Measurements from ENCODE around the gene WNT9B.

WNT9B gene

GRCh38 chr17:46851029-46851741 is at the start of gene WNT9B:
TSS of gene WNT9B (plus strand) at chr17:46851583. CDS start at chr17:46851639, 56 bp downstream.
- DNase-seq = no peak

- DNase-seq = no peak
Observed at GRCh38 chr17:46802800-46803199, 48.6 kb upstream of the WNT9B start.

- no peak for DNase-seq
Observed at GRCh38 chr17:46803544-46803943, 47.8 kb upstream of the WNT9B start.

GRCh38 chr17:46805771-46806170 is 45.6 kb upstream of the WNT9B start:
- DNase-seq = no peak

- no peak for DNase-seq
Observed at GRCh38 chr17:46809110-46809571, 42.2 kb upstream of the WNT9B start.

GRCh38 chr17:46810837-46811236 is 40.5 kb upstream of the WNT9B start:
- no peak for DNase-seq

- no peak for DNase-seq
Observed at GRCh38 chr17:46811978-46812583, 39.3 kb upstream of the WNT9B start.

GRCh38 chr17:46812624-46813318 is 38.6 kb upstream of the WNT9B start:
- no peak for DNase-seq

- DNase-seq = no peak
Observed at GRCh38 chr17:46813920-46814319, 37.5 kb upstream of the WNT9B start.

- DNase-seq = no peak
Observed at GRCh38 chr17:46814446-46814845, 36.9 kb upstream of the WNT9B start.

DNA sequence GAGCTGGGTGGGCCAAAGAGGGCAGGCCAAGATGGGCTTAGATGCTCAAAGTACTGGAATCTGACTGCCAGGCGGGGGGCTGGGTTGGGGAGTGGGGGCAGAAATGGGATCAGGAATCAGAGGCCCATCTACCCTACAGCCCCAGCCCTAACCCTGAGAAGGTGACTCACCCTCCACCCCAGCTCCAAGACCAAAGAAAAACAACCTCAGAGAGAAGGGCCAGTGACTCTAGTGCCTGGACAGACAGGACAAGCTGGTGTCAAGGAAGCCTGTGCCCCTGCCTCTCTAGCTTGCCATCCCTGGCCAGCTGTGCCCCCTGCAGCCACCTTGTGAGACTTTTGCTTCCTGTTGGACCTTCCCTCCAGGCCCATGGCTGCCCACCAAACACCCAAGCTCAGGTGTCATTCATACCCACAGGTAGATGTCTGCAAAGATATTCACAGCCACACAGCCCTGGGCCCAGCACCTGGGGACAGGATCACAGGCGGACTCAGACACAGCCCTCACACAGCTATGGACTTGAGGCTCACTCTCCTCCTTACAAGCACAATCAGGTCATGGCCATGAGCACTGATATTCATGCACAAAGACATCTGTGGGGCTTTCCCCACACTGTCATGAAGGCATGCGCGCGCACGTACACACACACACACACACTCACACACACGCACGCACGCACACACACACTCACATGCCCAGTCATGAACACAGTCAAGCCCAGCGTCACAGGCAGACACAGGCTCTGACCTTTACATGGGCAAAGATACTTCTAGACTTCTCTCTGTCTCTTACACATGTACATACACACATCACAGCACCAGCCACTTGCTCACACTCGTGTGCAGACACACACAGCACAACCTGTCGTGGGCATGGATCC is 35.7 kb upstream of the WNT9B start:
- no peak for DNase-seq

DNA sequence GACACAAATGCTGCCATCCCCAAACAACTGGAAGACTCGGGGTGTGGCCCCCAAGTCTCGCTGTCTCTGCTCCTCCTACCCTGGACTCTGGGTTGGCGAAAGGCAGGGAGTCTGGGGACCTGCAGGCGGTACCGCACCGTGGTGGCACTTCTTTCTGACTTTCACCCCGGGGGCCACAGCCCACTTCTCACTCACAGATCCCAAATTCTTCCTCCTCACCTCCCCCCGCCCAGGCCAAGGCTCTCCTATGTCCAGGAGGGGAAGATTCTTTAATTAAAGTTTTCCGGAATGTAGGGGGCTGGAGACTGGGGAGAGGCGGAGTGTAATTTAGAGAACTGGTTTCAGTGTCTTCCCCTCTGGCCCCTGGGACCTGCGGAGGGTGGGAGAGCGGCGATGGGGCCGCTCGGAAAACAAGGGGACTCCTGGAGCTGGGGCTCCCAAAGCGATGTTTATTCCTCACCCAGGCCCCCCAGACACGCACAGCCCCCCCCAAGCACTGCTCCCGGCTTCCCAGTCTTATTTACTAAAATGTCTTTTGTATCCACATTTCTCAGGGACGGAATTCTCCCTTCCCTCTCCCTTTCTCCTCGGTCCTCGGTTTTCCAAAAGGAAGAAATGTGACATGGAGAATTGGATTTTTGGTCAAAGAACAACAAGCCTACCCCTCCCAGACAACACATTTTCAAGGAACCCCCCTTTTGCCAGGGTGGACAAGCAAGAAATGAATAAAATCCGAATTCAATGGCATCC is 34.1 kb upstream of the WNT9B start:
- DNase-seq = no peak

DNA sequence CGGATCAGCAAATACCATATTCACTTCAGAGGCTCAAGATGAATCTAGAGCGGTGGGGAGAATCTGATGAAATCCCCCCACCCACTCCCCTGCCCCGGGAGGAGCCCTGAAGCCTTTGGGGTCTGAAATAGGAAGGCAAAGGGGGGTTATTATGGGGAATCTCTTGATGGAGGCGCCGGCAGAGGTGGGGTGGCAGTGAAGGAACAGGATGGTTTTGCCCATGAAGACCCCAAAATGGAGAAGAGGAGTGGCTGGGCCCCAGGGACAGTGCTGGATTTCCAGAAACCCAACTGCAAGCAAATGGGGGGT is 33.5 kb upstream of the WNT9B start:
- DNase-seq = no peak

GRCh38 chr17:46818316-46818928 is 33.0 kb upstream of the WNT9B start, which contains the start of gene WNT3:
TSS of gene WNT3 (minus strand) at chr17:46818692. CDS start at chr17:46818597, 95 bp downstream.
- no peak for DNase-seq

GRCh38 chr17:46818929-46819859 is 32.2 kb upstream of the WNT9B start:
- no peak for DNase-seq

- no peak for DNase-seq
Observed at GRCh38 chr17:46819906-46820351, 31.5 kb upstream of the WNT9B start.

DNA sequence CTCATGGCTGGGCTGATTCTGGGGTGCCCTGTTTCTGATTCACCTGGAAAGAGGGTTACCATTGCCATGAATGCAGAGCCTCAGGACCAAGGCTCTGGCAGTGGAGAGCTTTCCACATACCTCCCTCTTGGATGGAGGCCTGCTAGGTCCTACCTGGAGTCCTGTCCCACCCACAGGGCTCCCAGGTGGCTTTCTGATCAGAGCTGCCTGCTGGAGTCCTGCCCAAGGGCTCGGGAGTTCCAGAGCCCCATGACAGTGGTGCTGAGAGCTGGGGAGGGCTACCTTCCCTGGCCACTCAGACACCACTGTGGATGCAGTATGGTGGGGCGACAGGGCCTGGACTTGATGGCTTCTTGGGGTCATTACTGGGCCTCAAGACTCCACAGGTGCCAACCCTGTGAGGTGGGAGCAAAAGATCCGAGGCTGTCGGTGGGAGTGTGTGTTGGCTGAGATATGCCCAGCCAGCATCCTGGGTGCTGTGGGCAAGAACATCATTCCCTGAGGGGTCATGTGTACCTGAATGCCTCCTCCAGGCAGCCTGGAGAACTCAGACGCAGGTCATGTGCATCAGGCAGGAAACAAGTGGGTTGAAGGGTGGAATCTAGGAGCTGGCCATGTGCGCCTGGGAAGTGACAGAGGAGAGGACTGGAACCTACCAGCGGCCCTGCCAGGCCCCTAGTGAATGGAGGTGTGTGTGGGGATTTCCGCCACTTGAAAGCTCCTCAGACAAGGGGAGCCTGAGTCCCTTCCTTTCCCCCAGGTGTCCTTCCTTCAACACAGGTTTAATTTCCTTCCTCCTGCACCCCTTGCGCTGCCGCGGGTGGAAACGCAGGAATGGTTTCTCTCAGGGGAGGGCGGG is 30.6 kb upstream of the WNT9B start:
- DNase-seq = no peak

DNA sequence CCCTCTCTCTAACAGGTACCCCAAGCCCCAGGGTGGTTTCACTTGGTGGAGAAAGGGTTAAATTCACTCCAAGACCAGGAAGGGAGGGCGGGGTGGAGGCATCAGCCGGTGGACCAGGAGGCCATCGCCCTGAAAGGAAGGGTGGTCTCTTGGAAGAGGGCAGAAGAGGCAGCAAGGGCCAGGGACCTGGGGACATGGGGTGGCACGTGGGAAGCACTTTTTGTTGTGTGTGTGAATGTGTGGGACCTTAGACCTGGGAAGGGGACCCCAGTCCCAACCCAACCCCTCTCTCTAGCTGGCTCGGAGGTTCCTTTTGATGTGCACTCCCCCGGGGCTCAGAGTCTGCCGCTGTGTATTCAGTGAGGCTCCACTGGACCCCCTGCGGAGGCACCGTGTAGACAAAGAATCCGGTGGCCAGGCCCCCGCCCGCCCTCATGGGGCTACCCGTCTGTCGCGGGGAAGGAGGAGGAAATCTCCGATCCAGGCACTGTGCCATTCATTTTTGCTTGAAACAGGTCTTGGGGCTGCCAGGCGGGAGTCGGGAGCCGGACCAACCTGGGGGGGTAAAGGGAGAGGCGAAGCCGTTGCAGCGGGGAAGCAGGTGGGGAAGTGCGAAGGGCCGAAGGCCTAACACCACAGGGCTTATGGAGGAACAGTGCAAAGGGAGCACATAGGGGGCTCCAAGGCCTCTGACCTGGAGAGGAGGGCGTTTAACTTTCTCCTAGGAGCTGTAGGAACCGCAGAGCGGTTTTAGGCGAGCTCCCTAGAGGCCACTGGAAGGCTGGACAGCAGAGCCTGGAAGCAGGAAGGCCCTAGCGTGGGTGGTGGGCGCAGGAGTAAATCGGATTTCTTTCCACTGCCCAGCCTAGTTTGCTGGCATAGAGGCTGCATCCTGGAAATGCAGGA is 29.6 kb upstream of the WNT9B start:
- no peak for DNase-seq
